A549 (cell line): Measurements from ENCODE around the gene ESPN.

ENCODE experiments used
- CEBPB ChIP-seq, 2 experiments: fragments of >200 bp in 1 of 2; sonication (Bioruptor Twin) in 1 of 2; formaldehyde crosslinking in 1 of 2; IDR thresholded peaks; 2 replicates each; pipeline ENCODE4 v1.6.1; 2012 to 2016
- EP300 ChIP-seq, 2 experiments: fragments of >200 bp; sonication (Bioruptor Twin); formaldehyde crosslinking; IDR thresholded peaks; 2 replicates in 1 of 2; 3 replicates in 1 of 2; pipeline ENCODE4 v1.6.1; 2016 to 2017
- HOXB13 ChIP-seq: fragments of 250-450 bp; sonication (Bioruptor Pico); IDR thresholded peaks from 2 replicates; pipeline ENCODE4 v1.5.0; 2020; ENCODE audit warnings: low read depth, mild to moderate bottlenecking, moderate library complexity
- JUN ChIP-seq, 2 experiments: fragments of >200 bp; sonication (Bioruptor Twin); formaldehyde crosslinking; IDR thresholded peaks; 2 replicates in 1 of 2; 3 replicates in 1 of 2; pipeline ENCODE4 v1.6.1; 2016 to 2017
- NFE2L2 ChIP-seq: fragments of 150-350 bp; conservative IDR thresholded peaks from 2 replicates; pipeline ENCODE4 v1.6.1; 2014; ENCODE audit warnings: low read length
- POLR2A ChIP-seq: IDR thresholded peaks from 2 replicates; pipeline ENCODE4 v1.6.1; 2012; ENCODE audit warnings: mild to moderate bottlenecking, low read length
- RAD21 ChIP-seq, 2 experiments: fragments of >200 bp in 1 of 2; sonication (Bioruptor Twin) in 1 of 2; formaldehyde crosslinking in 1 of 2; IDR thresholded peaks in 1 of 2; conservative IDR thresholded peaks in 1 of 2; 2 replicates in 1 of 2; 3 replicates in 1 of 2; pipeline ENCODE4 v1.6.1; 2012 to 2018; ENCODE audit warnings: inconsistent platforms in 1 of 2
- SMC3 ChIP-seq: fragments of >200 bp; sonication (Bioruptor Twin); formaldehyde crosslinking; IDR thresholded peaks from 3 replicates; pipeline ENCODE4 v1.6.1; 2018; ENCODE audit warnings: inconsistent platforms
- ZFP36 ChIP-seq: fragments of 450-650 bp; IDR thresholded peaks from 2 replicates; pipeline ENCODE4 v1.6.1; 2014; ENCODE audit warnings: borderline replicate concordance; ENCODE audit not compliant: partially characterized antibody
- ZSCAN20 ChIP-seq: fragments of 250-450 bp; sonication (Bioruptor Pico); IDR thresholded peaks from 2 replicates; pipeline ENCODE4 v1.8.0; 2022; ENCODE audit warnings: mild to moderate bottlenecking, moderate library complexity
- TF ChIP-seq, protein P1 (sequence below): fragments of >200 bp; sonication (Bioruptor Twin); formaldehyde crosslinking; IDR thresholded peaks from 3 replicates; pipeline ENCODE4 v1.5.1; 2016
- TF ChIP-seq, protein P2 (sequence below): fragments of 200-600 bp; sonication (generic); IDR thresholded peaks from 2 replicates; pipeline ENCODE4 v1.6.1; 2016; ENCODE audit warnings: antibody characterized with exemption, mild to moderate bottlenecking, moderate library complexity
- TF ChIP-seq, protein P3 (sequence below): IDR thresholded peaks from 2 replicates; pipeline ENCODE4 v1.6.1; 2012
- TF ChIP-seq, protein P4 (sequence below): fragments of 250-450 bp; sonication (Bioruptor Pico); IDR thresholded peaks from 2 replicates; pipeline ENCODE4 v1.5.0; 2021; ENCODE audit warnings: mild to moderate bottlenecking, moderate library complexity, borderline replicate concordance

DNA sequence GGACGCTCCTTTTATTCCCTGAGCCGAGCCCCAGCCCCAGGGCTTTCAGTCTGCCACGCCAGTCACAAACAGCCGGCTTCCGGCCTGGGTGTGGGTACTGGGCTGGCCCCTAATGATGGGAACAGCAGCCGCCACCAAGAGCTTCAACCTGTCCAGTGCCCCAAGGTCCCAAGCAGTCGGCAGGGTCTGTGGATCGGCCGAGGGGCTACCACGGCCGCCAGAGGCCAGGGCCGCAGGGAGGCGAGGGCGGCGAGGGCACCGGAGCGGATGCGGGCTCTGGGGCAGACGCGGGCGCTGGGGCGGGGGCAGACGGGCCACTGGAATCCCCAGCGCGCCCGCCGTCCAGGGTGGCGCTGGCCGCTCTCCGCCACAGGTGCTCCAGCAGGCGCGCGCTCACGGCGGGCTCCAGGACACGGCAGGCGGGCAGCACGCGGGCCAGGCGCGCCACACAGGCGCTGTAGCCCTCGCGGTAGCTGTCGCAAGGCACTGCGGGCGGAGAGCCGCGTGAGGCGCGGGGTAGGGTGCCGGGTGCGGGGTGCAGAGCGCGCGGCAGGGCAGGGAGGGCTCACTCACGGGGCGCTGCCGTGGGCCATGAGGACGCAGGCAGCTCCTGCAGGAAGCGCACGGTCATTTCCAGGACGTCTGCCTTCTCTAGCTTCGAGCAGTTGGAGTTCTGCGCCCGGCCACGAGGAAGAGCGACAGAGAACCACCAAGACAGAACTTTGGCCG is 5.7 kb upstream of the ESPN start:
- TF ChIP-seq, protein P1, sequence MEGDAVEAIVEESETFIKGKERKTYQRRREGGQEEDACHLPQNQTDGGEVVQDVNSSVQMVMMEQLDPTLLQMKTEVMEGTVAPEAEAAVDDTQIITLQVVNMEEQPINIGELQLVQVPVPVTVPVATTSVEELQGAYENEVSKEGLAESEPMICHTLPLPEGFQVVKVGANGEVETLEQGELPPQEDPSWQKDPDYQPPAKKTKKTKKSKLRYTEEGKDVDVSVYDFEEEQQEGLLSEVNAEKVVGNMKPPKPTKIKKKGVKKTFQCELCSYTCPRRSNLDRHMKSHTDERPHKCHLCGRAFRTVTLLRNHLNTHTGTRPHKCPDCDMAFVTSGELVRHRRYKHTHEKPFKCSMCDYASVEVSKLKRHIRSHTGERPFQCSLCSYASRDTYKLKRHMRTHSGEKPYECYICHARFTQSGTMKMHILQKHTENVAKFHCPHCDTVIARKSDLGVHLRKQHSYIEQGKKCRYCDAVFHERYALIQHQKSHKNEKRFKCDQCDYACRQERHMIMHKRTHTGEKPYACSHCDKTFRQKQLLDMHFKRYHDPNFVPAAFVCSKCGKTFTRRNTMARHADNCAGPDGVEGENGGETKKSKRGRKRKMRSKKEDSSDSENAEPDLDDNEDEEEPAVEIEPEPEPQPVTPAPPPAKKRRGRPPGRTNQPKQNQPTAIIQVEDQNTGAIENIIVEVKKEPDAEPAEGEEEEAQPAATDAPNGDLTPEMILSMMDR = no peak
- TF ChIP-seq ZFP36 (no peak), SMC3 (no peak), EP300 (IDR thresholded peaks at IDR 0.05) (no peak), POLR2A (no peak), NFE2L2 (no peak), ZSCAN20 (CRISPR knock-in tag) (no peak), HOXB13 (CRISPR knock-in tag) (no peak), RAD21 (conservative IDR thresholded peaks at IDR 0.05 in 1 of 2, IDR thresholded peaks at IDR 0.05 in 1 of 2) (no peak), CEBPB (IDR thresholded peaks at IDR 0.05) (no peak), JUN (IDR thresholded peaks at IDR 0.05) (no peak)
- TF ChIP-seq, protein P2, sequence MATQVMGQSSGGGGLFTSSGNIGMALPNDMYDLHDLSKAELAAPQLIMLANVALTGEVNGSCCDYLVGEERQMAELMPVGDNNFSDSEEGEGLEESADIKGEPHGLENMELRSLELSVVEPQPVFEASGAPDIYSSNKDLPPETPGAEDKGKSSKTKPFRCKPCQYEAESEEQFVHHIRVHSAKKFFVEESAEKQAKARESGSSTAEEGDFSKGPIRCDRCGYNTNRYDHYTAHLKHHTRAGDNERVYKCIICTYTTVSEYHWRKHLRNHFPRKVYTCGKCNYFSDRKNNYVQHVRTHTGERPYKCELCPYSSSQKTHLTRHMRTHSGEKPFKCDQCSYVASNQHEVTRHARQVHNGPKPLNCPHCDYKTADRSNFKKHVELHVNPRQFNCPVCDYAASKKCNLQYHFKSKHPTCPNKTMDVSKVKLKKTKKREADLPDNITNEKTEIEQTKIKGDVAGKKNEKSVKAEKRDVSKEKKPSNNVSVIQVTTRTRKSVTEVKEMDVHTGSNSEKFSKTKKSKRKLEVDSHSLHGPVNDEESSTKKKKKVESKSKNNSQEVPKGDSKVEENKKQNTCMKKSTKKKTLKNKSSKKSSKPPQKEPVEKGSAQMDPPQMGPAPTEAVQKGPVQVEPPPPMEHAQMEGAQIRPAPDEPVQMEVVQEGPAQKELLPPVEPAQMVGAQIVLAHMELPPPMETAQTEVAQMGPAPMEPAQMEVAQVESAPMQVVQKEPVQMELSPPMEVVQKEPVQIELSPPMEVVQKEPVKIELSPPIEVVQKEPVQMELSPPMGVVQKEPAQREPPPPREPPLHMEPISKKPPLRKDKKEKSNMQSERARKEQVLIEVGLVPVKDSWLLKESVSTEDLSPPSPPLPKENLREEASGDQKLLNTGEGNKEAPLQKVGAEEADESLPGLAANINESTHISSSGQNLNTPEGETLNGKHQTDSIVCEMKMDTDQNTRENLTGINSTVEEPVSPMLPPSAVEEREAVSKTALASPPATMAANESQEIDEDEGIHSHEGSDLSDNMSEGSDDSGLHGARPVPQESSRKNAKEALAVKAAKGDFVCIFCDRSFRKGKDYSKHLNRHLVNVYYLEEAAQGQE = no peak
- TF ChIP-seq, protein P3, sequence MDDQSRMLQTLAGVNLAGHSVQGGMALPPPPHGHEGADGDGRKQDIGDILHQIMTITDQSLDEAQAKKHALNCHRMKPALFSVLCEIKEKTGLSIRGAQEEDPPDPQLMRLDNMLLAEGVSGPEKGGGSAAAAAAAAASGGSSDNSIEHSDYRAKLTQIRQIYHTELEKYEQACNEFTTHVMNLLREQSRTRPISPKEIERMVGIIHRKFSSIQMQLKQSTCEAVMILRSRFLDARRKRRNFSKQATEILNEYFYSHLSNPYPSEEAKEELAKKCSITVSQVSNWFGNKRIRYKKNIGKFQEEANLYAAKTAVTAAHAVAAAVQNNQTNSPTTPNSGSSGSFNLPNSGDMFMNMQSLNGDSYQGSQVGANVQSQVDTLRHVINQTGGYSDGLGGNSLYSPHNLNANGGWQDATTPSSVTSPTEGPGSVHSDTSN = no peak
- TF ChIP-seq, protein P4, sequence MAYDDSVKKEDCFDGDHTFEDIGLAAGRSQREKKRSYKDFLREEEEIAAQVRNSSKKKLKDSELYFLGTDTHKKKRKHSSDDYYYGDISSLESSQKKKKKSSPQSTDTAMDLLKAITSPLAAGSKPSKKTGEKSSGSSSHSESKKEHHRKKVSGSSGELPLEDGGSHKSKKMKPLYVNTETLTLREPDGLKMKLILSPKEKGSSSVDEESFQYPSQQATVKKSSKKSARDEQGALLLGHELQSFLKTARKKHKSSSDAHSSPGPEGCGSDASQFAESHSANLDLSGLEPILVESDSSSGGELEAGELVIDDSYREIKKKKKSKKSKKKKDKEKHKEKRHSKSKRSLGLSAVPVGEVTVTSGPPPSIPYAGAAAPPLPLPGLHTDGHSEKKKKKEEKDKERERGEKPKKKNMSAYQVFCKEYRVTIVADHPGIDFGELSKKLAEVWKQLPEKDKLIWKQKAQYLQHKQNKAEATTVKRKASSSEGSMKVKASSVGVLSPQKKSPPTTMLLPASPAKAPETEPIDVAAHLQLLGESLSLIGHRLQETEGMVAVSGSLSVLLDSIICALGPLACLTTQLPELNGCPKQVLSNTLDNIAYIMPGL = no peak
